ENCODE measurements around the gene QSOX1.

The QSOX1 gene

GRCh38 chr1:180215856-180216625, 61.4 kb downstream of the QSOX1 start:
- no peak for DNase-seq

DNA sequence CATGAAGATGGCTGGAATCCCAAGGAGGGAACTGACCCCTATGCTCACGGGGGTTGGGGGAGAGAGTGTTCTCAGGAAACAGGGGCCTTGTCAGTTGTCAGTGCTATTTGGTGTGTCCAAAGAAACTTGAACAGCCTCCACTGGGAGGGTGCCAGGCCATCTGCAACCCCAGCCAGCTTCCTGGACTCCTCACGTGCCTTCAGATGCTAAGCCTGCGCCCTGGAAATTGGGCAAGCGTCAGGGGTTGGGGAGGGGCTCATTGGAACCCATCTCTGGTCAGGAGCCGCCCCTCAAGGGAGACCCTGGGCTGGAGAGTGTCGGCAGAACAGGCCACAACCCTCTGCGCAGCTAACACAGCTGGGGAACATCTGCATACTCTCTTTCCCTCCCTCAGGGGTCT, 62.3 kb downstream of the QSOX1 start:
- DNase-seq, result no peak

DNA sequence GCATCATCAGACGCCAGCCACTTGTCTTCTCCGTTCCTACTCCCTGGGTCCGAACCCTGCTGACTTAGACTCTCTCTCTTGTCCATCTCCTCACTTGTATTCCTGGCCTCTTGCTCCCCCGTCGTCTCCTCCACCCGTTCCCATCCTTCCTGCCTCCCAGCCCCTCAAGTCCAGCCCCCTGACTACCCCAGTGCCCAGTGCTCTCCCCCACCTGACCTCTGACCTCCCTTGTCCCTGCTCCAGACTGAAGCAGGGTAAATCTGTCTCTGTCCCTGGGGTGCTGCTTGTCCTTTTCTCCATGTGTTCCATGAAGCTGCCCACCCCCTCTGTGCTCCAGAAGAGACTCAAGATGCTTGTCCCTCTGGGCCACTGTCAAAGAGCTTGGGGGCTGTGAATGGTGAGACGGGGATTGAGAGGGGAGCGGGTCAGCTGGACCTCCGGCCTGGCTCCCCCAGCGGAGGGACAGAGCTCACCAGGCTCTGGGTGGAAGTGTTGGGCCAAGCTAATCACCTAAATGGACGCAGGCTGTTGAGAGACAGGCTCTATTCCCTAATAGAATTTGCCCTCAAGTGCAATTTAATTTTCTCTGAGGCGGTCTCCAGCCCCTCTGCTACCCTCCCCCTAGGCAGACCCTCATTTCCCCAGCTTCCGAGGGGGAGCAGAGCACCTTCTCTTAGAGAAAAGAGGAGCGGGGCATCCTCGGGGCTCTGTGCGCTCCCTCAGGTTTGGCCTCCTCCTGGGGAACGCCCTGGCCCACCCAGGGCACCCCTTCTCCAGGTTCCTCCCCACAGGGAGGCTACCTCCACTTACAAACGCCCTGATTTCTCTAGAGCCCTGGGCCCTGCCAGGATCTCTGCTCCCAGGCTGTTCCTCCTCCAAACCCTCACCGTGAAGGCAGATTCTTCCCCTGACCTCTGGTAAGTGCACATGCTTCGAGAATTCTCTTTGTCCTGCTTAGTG, 64.4 kb downstream of the QSOX1 start:
- DNase-seq, result no peak

DNA sequence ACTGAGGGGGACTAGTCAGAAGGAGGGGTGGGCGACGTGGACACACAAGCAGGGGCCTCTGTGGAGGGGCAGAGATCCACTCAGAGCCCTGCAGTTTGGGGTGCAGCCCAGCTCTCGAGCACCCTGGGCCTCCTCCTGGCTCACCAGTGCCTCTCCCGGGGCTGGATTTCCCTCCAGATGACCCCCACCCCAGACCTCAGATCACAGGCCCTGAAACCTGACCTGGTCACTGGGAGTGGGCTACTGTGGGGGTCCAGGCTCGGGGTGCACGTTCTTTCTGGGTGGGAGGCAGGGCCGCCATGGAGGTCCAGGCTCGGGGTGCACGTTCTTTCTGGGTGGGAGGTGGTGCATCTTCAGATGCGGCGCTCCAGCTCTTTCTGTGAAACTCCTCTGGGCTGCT, 65.1 kb downstream of the QSOX1 start:
- DNase-seq, result no peak

- no peak for DNase-seq
Measured at GRCh38 chr1:180221462-180221861, 66.8 kb downstream of the QSOX1 start.

- no peak for DNase-seq
Measured at GRCh38 chr1:180224902-180225301, 70.2 kb downstream of the QSOX1 start.

GRCh38 chr1:180225403-180225802, 70.7 kb downstream of the QSOX1 start:
- DNase-seq, result no peak

DNA sequence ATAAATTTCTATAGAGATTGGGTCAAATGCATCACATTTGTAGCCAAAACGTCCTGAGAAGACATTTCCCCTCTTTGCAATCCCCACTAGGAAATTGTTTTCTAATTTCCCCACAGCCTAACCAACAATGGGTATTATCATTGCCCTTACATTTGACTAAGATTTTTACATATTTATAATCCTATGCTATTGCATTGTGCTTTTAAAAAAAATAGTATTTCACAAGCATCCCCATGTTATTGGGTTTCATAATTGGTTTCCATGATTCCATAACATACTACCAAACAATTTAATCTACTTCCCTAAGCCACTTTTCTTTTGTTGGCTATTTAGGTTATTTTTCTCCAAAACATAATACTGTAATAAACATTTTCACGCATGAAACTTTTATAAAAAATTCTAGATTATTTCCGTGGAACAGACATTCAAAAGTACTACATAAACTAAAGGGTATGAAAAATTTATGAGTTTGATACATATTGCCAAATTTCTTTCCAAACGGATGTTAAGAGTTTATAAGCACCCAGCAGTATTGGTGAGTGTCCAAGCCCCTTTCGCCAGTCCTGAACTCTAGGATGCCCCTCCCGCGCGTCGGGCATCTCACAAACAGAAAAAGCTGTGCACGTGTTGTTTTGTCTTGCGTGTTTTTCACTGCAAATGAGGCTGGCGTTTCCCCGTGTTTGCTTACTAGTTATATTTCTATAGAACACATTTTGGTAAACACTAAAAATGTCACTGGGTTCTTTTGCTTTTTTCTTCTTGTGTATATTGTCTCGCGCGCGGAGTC, 73.4 kb downstream of the QSOX1 start:
- no peak for DNase-seq

GRCh38 chr1:180228648-180229482, 74.2 kb downstream of the QSOX1 start:
- no peak for DNase-seq

- no peak for DNase-seq
Measured at GRCh38 chr1:180229483-180230415, 75.1 kb downstream of the QSOX1 start, which contains the start of gene LHX4. LHX4 (plus strand) TSS chr1:180230264; CDS start chr1:180230530, 266 bp downstream.

DNA sequence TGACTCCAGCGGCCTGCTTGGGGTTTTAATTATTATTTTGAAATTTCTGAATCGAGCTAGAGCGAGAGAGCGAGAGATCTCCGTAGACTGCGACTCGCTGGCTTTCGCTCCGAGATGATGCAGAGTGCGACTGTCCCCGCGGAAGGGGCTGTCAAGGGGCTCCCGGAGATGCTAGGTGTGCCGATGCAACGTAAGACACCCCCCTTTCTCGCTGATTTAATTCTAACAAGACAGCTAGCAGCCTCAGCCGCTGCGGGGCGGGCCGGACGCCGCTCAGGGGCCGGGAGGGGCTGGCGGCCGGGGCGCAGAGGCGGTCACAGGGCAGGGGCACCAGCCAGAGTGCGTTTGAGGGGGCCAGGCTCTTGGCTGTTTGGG, 75.7 kb downstream of the QSOX1 start:
- no peak for DNase-seq

GRCh38 chr1:180230791-180231505, 76.3 kb downstream of the QSOX1 start:
- DNase-seq, result no peak

GRCh38 chr1:180231506-180231921, 76.8 kb downstream of the QSOX1 start:
- peak; percentile 57 for DNase-seq

DNA sequence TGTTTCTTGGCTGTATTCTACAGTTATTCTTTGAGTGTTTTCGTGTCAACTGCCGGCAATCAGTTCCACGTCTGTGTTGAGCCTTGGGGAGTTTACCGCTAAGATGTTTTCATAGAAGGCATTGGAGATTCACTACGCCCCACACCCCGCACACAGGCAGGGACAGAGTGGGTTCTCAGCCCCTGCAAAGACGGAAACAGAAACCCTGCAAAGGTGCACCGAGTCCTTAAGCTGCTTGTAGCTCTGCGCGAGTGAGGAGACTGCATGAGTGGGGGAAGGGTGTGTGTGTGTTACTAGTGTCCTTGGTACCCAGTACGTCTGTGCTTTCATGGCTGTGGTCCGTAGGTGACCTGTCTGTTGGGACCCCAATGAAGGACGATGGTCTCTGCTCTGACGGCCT, 77.3 kb downstream of the QSOX1 start:
- DNase-seq, result no peak

- no peak for DNase-seq
Measured at GRCh38 chr1:180232521-180233043, 77.9 kb downstream of the QSOX1 start.

- DNase-seq, result no peak
Measured at GRCh38 chr1:180233191-180234011, 78.7 kb downstream of the QSOX1 start.

DNA sequence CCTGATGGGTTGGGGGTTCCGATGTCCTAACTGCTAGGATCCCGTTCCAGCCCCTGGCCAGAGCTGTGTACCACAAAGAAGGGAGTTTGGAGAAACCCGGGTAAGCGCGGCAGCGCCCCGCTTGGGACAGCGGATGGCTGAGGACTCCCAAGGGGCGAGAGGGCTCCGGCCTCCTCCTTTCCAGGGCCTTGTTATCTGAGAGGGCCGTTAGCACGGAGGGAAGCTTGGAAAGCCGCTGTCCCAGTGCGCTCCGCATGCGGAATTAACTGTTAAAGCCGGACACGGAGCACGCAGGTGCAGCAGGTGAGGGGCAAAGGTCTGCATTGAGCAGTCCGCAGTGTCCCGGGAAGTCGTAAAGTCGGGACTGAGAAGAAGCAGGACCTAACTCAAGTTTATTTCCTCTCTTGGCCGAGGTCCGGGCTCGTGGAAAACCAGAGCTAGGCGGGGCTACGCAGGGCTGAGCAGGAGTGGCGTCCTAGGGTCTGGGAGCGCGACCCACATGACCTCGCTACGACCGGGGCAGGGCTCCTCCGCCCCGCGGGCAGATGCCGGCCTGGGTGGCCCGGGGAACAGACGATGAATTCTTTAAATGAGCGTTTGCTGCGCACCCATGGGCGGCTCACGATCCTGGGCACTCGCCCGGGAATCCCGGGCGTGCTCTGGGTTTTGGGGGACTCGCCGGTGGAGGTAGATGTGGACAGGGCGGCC, 79.9 kb downstream of the QSOX1 start:
- DNase-seq, result no peak

- no peak for DNase-seq
Measured at GRCh38 chr1:180235077-180235501, 80.4 kb downstream of the QSOX1 start.
